GM12878 (cell line): ENCODE data around the gene ING5. TPM values are rescaled to one million over a fixed set of nuclear protein-coding genes. Genes with fewer than 3 reads are reported as not detected.

Source experiments
- ATAC-seq: fragments of 200-7000 bp; cut with Tn5 transposase; 3 replicates; pipeline ENCODE4 v1.9.1; 2020; ENCODE audit warnings: mild to moderate bottlenecking, moderate library complexity
- BruUV-seq: library from RNA; stranded (reverse); fragments of 400-500 nt; replicated peaks from 2 replicates; lab custom pipeline; 2021; lab: Mats Ljungman, UMichigan
- CTCF ChIA-PET: fragments of 300-600 bp; sonication (Branson Sonifier 250); formaldehyde crosslinking; extraction: SDS; loops from one replicate; lab custom pipeline; 2021; ENCODE audit warnings: inconsistent platforms; lab: Yijun Ruan, JAX
- POLR2A ChIA-PET: fragments of 350-600 bp; formaldehyde crosslinking; extraction: SDS; loops from one replicate; lab custom pipeline; 2021; ENCODE audit warnings: inconsistent platforms; lab: Charles Lee
- RAD21 ChIA-PET: fragments of 300-600 bp; sonication (Branson Sonifier 250); formaldehyde crosslinking; loops from one replicate; lab custom pipeline; 2023; ENCODE audit warnings: antibody characterized with exemption; ENCODE audit not compliant: unreplicated experiment; lab: Charles Lee
- SMC1A ChIA-PET: fragments of 300-600 bp; sonication (Branson Sonifier 250); formaldehyde crosslinking; loops from one replicate; lab custom pipeline; 2023; ENCODE audit not compliant: unreplicated experiment, uncharacterized antibody; lab: Charles Lee
- DNase-seq: peaks from one replicate; pipeline ENCODE4 v3.0.0-alpha.2; 2011; ENCODE audit warnings: low read depth, low spot score
- FAIRE-seq: peaks from 3 replicates; lab custom pipeline; 2011; peaks lifted over from hg19 to GRCh38; lab: Jason Lieb, UNC
- H2AFZ ChIP-seq: 2 replicates; pipeline ENCODE4 v1.6.0; 2011; ENCODE audit warnings: low read depth, low read length, control low read depth; ENCODE audit not compliant: control insufficient read depth
- H3K27ac ChIP-seq: 2 replicates; pipeline ENCODE4 v1.5.1; 2011; ENCODE audit warnings: control low read depth; ENCODE audit not compliant: control insufficient read depth, insufficient read depth
- H3K27me3 ChIP-seq, 2 experiments: replicated peaks in 1 of 2; 2 replicates each; pipeline versions ENCODE4 v1.6.0 to v1.6.1; 2011; ENCODE audit warnings: low read length in 1 of 2; ENCODE audit not compliant: control insufficient read depth in 2 of 2, insufficient read depth in 2 of 2
- H3K36me3 ChIP-seq, 2 experiments: 2 replicates each; pipeline ENCODE4 v1.5.1; 2011; ENCODE audit warnings: low read length in 1 of 2; ENCODE audit not compliant: control insufficient read depth in 2 of 2, insufficient read depth in 2 of 2
- H3K4me1 ChIP-seq: 2 replicates; pipeline ENCODE4 v1.6.1; 2011; ENCODE audit warnings: mild to moderate bottlenecking, low read length, moderate library complexity, mixed read lengths; ENCODE audit not compliant: control insufficient read depth, insufficient read depth
- H3K4me2 ChIP-seq: 2 replicates; pipeline ENCODE4 v1.6.0; 2011; ENCODE audit warnings: control low read depth; ENCODE audit not compliant: control insufficient read depth, insufficient read depth
- H3K4me3 ChIP-seq: fragments of 200-600 bp; sonication (generic); 2 replicates; pipeline ENCODE4 v1.5.1; 2016
- H3K79me2 ChIP-seq: 2 replicates; pipeline ENCODE4 v1.6.0; 2011; ENCODE audit warnings: low read length; ENCODE audit not compliant: control insufficient read depth, insufficient read depth
- H3K9ac ChIP-seq: 2 replicates; pipeline ENCODE4 v1.8.0; 2011; ENCODE audit warnings: low read length, control low read depth, mixed read lengths; ENCODE audit not compliant: control insufficient read depth, insufficient read depth
- H3K9me3 ChIP-seq: replicated peaks from 3 replicates; pipeline ENCODE4 v1.5.1; 2011; ENCODE audit warnings: mild to moderate bottlenecking, low read length; ENCODE audit not compliant: control insufficient read depth, insufficient read depth
- H4K20me1 ChIP-seq: 2 replicates; pipeline ENCODE4 v1.6.0; 2011; ENCODE audit not compliant: control insufficient read depth, insufficient read depth
- CBFB ChIP-seq: IDR thresholded peaks from 2 replicates; pipeline ENCODE4 v1.6.1; 2016; ENCODE audit warnings: antibody characterized with exemption, low read depth
- CREB1 ChIP-seq: IDR thresholded peaks from 2 replicates; pipeline ENCODE4 v1.6.1; 2012; ENCODE audit warnings: low read depth, mild to moderate bottlenecking, inconsistent platforms
- EZH2 ChIP-seq: IDR thresholded peaks from 2 replicates; pipeline ENCODE4 v1.6.1; 2012; ENCODE audit warnings: low read depth, mild to moderate bottlenecking, control low read depth, inconsistent platforms, low read length, borderline replicate concordance; ENCODE audit not compliant: control insufficient read depth
- HCFC1 ChIP-seq: fragments of 150-350 bp; IDR thresholded peaks from 2 replicates; pipeline ENCODE4 v1.6.1; 2014; ENCODE audit warnings: low read length
- IKZF2 ChIP-seq, 2 experiments: fragments of 450-650 bp; IDR thresholded peaks; 2 replicates each; pipeline ENCODE4 v1.6.1; 2017; ENCODE audit warnings: mild to moderate bottlenecking in 2 of 2, moderate library complexity in 2 of 2
- LARP7 ChIP-seq: fragments of 450-650 bp; IDR thresholded peaks from 2 replicates; pipeline ENCODE4 v1.6.1; 2017; ENCODE audit warnings: mild to moderate bottlenecking
- MXI1 ChIP-seq: fragments of 150-350 bp; IDR thresholded peaks from 2 replicates; pipeline ENCODE4 v1.6.1; 2011; ENCODE audit warnings: low read depth, mild to moderate bottlenecking, inconsistent platforms, low read length, improper control_type of control experiment
- NRF1 ChIP-seq: conservative IDR thresholded peaks from 2 replicates; pipeline ENCODE4 v1.6.1; 2011; ENCODE audit warnings: mild to moderate bottlenecking, low read depth, low read length, improper control_type of control experiment
- RB1 ChIP-seq: fragments of 450-650 bp; formaldehyde crosslinking; IDR thresholded peaks from 2 replicates; pipeline ENCODE4 v1.6.1; 2017; ENCODE audit warnings: mild to moderate bottlenecking, borderline replicate concordance
- RFX5 ChIP-seq: IDR thresholded peaks from 2 replicates; pipeline ENCODE4 v1.6.1; 2011; ENCODE audit warnings: low read depth, low read length, improper control_type of control experiment
- SMAD1 ChIP-seq: fragments of 450-650 bp; IDR thresholded peaks from 2 replicates; pipeline ENCODE4 v1.6.1; 2018; ENCODE audit warnings: mild to moderate bottlenecking, low read depth; ENCODE audit not compliant: partially characterized antibody
- SP1 ChIP-seq: IDR thresholded peaks from one replicate; pipeline ENCODE4 v1.6.1; 2011; ENCODE audit warnings: low read depth, low read length
- TCF3 ChIP-seq: IDR thresholded peaks from 2 replicates; pipeline ENCODE4 v1.6.1; 2012; ENCODE audit warnings: low read depth, mild to moderate bottlenecking, low read length, borderline replicate concordance; ENCODE audit not compliant: insufficient read depth
- TCF7 ChIP-seq: IDR thresholded peaks from 2 replicates; pipeline ENCODE4 v1.6.1; 2014; ENCODE audit warnings: antibody characterized with exemption, borderline replicate concordance
- YY1 ChIP-seq: IDR thresholded peaks from 2 replicates; pipeline ENCODE4 v1.6.1; 2011; ENCODE audit warnings: low read depth, mild to moderate bottlenecking, low read length
- ZBTB33 ChIP-seq: fragments of 450-650 bp; IDR thresholded peaks from 2 replicates; pipeline ENCODE4 v1.6.1; 2017; ENCODE audit warnings: mild to moderate bottlenecking
- WGBS: methylation state at CpG from one replicate; pipeline ENCODE4 v1.1.6; 2016; ENCODE audit warnings: low lambda C conversion rate; ENCODE audit not compliant: insufficient replicate concordance, insufficient coverage; ENCODE audit errors: missing lambda C conversion rate; 5-methylcytosine and 5-hydroxymethylcytosine counted together
- in situ Hi-C: fragments of 300-500 bp; cut with MboI; formaldehyde crosslinking; loops from 9 replicates; pipeline ENCODE4 v1.14.3; 2018; ENCODE audit warnings: mixed read lengths
- intact Hi-C: fragments of 100-400 bp; cut with micrococcal nuclease; formaldehyde crosslinking; loops from one replicate; pipeline ENCODE4 v1.14.2; 2022; ENCODE audit not compliant: unreplicated experiment
- polyA plus RNA-seq, 11 experiments: library from polyadenylated mRNA; depleted of rRNA in 4 of 11; unstranded in 6 of 11; stranded (reverse) in 5 of 11; fragments of >200 nt; fragmentation: Nextera tagmentation in 4 of 11; fragmentation: Illumina TruSeq in 1 of 11; extraction: Ambion mirVana in 4 of 11; extraction: Trizol in 1 of 11; gene quantifications; 1 replicate in 1 of 11; 2 replicates in 10 of 11; pipeline versions ENCODE4 v1.2.1 to v1.2.3, GENCODE V29; 2011 to 2016; ENCODE audit warnings: inconsistent platforms in 2 of 11, missing spikeins in 2 of 11, low read depth in 1 of 11
- total RNA-seq, 4 experiments: library from RNA; depleted of rRNA in 3 of 4; stranded (reverse); fragments of >200 nt in 3 of 4; fragmentation: Illumina TruSeq in 1 of 4; extraction: Trizol in 1 of 4; gene quantifications; 2 replicates each; pipeline versions ENCODE4 v1.2.1 to v1.2.3, GENCODE V29; 2013 to 2021

Gene ING5
- total and polyA plus RNA-seq, 10 of the 15 experiments (the other 5 are each of a cell fraction or from before 2014, with no cell fraction given): 10.0 to 46.1 (median 27.2) TPM

GRCh38 chr2:241728627-241729026 is 26.8 kb downstream of the ING5 start:
- Histone ChIP-seq H4K20me1 (no peaks in the 10 kb centered on the region; the same call in 1 of the 2 replicates), H3K4me2 (no peak overlapping the region), H3K27ac (no peak overlapping the region), H3K9me3 (peaks cover 2% of the 10 kb centered on the region; the same call in 1 of the 3 replicates), H3K36me3 (no peaks in the 10 kb centered on the region; a peak in 2 of 4 replicates), H3K9ac (no peak overlapping the region), H3K4me1 (no peaks in the 10 kb centered on the region), H3K4me3 (no peak overlapping the region), H2AFZ (no peak overlapping the region), H3K27me3 (no peaks in the 10 kb centered on the region), H3K79me2 (no peaks in the 10 kb centered on the region)
- TF ChIP-seq TCF3: no peak
- TF ChIP-seq CREB1: no peak
- TF ChIP-seq RB1: no peak
- TF ChIP-seq SP1: no peak
- no peak for TF ChIP-seq SMAD1
- TF ChIP-seq ZBTB33: no peak
- TF ChIP-seq EZH2: no peak
- no peak for TF ChIP-seq YY1
- no peak for TF ChIP-seq CBFB
- TF ChIP-seq LARP7: no peak
- TF ChIP-seq RFX5: no peak
- no peak for TF ChIP-seq NRF1
- no peak for TF ChIP-seq IKZF2 (IDR thresholded peaks at IDR 0.05)
- no peak for TF ChIP-seq HCFC1
- no peak for TF ChIP-seq MXI1
- no peak for TF ChIP-seq TCF7
- DNase-seq: no peak
- POLR2A ChIA-PET: interaction anchor here (0.5 to 0.9 kb wide), 2 partner anchors 34 to 355 kb away, joined by 3 to 4 read pairs; no protein-coding TSS in a partner anchor
- no TSS peak for BruUV-seq
- intact Hi-C loops (no loop called here), in situ Hi-C loops (no loop called here)
- WGBS: 91% methylated on average over 17 of the region's 19 CpGs
- SMC1A ChIA-PET: no interaction called here
- ATAC-seq: no peak
- CTCF ChIA-PET: interaction anchor here (0.9 to 1.9 kb wide), 2 partner anchors 25 to 50 kb away, joined by 6 read pairs; no protein-coding TSS in a partner anchor
- RAD21 ChIA-PET: no interaction called here
- FAIRE-seq: no peak
